ENCODE results near the gene AKAP8L.

The AKAP8L gene

DNA sequence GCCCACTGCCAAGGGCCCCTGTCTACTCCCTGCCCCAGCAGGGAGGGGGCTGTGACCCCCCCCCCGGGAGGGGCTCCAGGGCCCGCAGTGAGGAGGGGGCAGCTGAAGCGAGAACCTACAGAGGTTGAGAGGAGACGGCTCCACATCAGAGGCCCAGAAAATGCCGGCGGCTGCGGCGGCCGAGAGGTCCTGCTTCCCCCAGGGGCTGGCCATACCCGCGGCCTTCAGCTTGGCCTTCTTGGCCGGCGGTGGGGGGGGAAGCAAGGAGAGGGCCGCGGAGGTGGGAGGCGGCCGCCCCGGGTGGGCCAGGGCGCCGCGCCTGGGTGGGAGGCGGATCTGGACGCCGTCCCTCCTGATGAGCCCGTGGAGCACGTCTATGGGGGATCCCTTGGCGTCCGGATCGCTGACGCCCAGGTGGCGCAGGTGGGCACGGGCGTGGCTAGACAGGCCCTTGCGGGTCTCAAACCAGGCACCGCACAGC lies 9.2 kb upstream of the AKAP8L start:
- no peak overlapping the region for H3K4me3 ChIP-seq (ENCODE audit: low read depth in 1 of 2, low read length in 1 of 2)
- peaks cover 77% of the 10 kb centered on the region for H3K36me3 ChIP-seq
- peaks cover 16 to 17% of the 10 kb centered on the region in 2 experiments for H3K4me1 ChIP-seq (ENCODE audit: control insufficient read depth in 1 of 2, insufficient read depth in 1 of 2, low read depth in 1 of 2, low read length in 1 of 2)
- no peaks in the 10 kb centered on the region for H3K9me3 ChIP-seq
- no peak overlapping the region for H3K27ac ChIP-seq
- TF ChIP-seq, protein P1, sequence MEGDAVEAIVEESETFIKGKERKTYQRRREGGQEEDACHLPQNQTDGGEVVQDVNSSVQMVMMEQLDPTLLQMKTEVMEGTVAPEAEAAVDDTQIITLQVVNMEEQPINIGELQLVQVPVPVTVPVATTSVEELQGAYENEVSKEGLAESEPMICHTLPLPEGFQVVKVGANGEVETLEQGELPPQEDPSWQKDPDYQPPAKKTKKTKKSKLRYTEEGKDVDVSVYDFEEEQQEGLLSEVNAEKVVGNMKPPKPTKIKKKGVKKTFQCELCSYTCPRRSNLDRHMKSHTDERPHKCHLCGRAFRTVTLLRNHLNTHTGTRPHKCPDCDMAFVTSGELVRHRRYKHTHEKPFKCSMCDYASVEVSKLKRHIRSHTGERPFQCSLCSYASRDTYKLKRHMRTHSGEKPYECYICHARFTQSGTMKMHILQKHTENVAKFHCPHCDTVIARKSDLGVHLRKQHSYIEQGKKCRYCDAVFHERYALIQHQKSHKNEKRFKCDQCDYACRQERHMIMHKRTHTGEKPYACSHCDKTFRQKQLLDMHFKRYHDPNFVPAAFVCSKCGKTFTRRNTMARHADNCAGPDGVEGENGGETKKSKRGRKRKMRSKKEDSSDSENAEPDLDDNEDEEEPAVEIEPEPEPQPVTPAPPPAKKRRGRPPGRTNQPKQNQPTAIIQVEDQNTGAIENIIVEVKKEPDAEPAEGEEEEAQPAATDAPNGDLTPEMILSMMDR (IDR thresholded peaks at IDR 0.05) = no peak
- H3K27me3 ChIP-seq = no peaks in the 10 kb centered on the region

DNA sequence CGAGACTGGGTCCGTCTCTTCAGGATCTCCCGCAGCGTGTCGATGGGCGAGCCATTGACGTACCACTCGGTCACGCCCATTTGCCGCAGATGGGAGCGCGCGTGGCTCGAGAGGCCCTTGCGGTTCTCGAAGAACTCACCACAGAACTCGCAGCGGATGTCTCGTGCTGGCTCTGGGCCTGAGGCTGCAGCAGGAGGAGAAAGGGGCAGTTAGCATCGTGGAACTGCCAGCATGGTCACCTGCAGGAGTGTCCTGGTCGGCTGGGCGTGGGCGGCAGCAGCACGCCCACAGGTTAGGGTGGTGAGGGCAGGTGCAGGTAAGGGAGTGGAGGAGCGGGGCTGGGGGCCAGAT lies 8.5 kb upstream of the AKAP8L start:
- H3K4me3 ChIP-seq (ENCODE audit: low read depth in 1 of 2, low read length in 1 of 2) = no peak overlapping the region
- H3K27ac ChIP-seq = no peak overlapping the region
- H3K27me3 ChIP-seq = no peaks in the 10 kb centered on the region
- H3K36me3 ChIP-seq = peaks cover 84% of the 10 kb centered on the region
- H3K9me3 ChIP-seq = no peaks in the 10 kb centered on the region
- TF ChIP-seq, protein P1 (IDR thresholded peaks at IDR 0.05) = no peak
- peaks cover 12 to 13% of the 10 kb centered on the region in 2 experiments for H3K4me1 ChIP-seq (ENCODE audit: control insufficient read depth in 1 of 2, insufficient read depth in 1 of 2, low read depth in 1 of 2, low read length in 1 of 2)

DNA sequence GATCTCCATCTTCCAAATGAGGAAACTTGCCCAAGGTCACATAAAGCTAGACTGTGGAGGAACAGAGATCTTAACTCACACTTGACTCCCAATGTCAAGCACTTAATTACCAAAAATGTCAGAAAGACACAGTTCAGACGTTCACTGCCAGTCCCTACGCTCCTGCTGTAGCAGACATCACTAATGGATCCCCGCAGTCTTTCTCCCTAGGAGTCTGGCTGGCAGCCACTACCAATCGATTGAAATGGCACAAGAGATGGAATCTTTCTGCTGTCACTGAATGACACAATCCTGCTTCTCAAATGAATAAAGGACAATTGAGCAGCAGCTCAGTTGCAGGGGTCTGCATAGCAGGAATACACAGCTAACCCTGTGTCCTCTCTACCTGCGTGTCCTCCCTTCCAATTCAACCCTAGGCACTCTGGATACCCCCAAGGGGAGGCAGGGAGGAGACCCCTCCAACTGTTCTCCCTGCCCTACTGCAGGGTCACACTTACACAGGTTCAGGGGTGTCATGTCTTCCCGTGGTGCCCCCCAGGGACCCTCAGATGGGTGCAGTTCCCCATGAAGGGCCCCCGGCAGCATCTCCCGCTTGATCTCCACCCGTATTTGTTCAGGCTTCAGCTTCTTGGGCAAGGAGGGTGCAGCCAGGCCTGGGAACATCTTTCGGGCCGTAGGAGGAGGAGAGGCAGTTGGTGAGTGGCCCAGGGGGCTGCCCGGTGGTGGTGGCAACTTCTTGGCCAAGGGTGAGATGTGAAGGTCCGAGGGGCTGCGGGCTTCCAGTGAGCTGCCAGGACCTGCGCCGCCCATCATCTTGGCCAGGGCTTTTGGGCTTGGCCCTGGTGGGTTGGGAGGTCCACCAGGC lies 7.9 kb upstream of the AKAP8L start:
- H3K27ac ChIP-seq = no peak overlapping the region
- no peaks in the 10 kb centered on the region for H3K9me3 ChIP-seq
- H3K27me3 ChIP-seq = no peaks in the 10 kb centered on the region
- H3K36me3 ChIP-seq = peaks cover 90% of the 10 kb centered on the region
- no peak overlapping the region for H3K4me3 ChIP-seq (ENCODE audit: low read depth in 1 of 2, low read length in 1 of 2)
- TF ChIP-seq, protein P1 (IDR thresholded peaks at IDR 0.05) = no peak
- H3K4me1 ChIP-seq (ENCODE audit: control insufficient read depth in 1 of 2, insufficient read depth in 1 of 2, low read depth in 1 of 2, low read length in 1 of 2) = peaks cover 7 to 8% of the 10 kb centered on the region in 2 experiments

DNA sequence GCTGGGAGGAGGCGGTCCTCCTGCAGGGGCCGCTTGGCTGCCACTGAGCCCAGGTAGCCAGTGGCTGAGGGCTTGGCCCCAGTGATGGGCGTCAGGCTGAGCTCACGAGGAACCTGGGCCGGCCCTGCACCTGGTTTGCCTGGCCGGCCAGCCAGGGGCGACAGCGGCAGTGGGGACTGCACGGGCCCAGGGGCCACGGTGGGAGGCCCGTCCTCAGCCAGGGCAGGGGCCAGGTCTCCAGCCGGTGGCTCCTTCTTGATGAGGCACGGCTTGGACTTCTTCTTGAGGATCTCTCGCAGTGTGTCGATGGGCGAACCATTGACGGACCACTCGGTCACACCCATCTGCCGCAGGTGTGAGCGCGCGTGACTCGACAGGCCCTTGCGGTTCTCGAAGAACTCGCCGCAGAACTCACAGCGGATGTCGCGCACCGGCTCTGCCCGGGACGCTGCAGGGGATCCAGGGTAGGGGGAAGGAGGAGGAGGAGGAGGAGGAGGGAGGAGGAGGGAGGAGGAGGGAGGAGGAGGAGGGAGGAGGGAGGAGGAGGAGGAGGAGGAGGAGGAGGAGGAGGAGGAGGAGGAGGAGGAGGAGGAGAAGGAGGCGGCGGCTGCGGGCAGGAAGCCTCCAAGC lies 6.6 kb upstream of the AKAP8L start:
- peaks cover 84% of the 10 kb centered on the region for H3K36me3 ChIP-seq
- TF ChIP-seq, protein P1 (IDR thresholded peaks at IDR 0.05) = no peak
- H3K9me3 ChIP-seq = no peaks in the 10 kb centered on the region
- H3K4me1 ChIP-seq (ENCODE audit: control insufficient read depth in 1 of 2, insufficient read depth in 1 of 2, low read depth in 1 of 2, low read length in 1 of 2) = no peaks in the 10 kb centered on the region
- no peak overlapping the region for H3K27ac ChIP-seq
- H3K27me3 ChIP-seq = no peaks in the 10 kb centered on the region
- no peak overlapping the region for H3K4me3 ChIP-seq (ENCODE audit: low read depth in 1 of 2, low read length in 1 of 2)

DNA sequence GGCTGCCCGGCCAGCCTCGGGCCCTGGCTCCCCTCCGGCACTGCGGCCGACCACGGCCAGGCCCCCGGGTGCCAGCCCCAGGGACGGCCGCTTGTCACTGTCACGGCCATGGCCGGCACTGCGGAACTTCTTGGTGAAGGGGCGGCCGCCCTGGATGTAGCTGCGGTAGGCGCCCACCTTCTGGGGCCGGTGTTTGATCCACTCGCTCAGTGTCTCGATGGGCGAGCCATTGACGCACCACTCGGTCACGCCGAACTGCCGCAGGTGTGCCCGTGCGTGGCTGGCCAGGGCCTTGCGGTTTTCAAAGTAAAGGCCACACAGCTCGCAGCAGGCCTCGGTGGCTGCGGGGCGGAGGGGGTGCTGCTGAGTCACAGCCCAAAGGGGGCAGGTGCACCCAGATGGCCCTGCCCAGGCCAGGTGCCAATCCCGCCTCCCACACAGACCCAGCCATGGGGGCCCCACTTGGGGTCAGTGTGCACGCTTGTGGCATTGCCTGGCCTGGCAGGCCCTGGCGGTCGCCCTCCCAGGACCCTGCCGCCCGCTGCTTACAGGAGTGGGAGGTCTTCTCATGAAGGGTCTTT lies 6.0 kb upstream of the AKAP8L start:
- Histone ChIP-seq H3K9me3 (no peaks in the 10 kb centered on the region), H3K4me3 (ENCODE audit: low read depth in 1 of 2, low read length in 1 of 2) (no peak overlapping the region), H3K27me3 (no peaks in the 10 kb centered on the region), H3K36me3 (peaks cover 79% of the 10 kb centered on the region), H3K4me1 (ENCODE audit: control insufficient read depth in 1 of 2, insufficient read depth in 1 of 2, low read depth in 1 of 2, low read length in 1 of 2) (no peaks in the 10 kb centered on the region), H3K27ac (no peak overlapping the region)
- TF ChIP-seq, protein P1 (IDR thresholded peaks at IDR 0.05) = no peak

Data from neutrophil (primary cell).